ENCODE measurements around the gene PCYT2. TPM values are rescaled to one million over a fixed set of nuclear protein-coding genes. Genes with fewer than 3 reads are reported as not detected.
A peak's percentile ranks its signal among the peaks of the same experiment; 100 is the strongest.

Gene PCYT2
- total and polyA plus RNA-seq, 4 donors, result 31.4 to 67.4 (median 49.6) TPM

- H3K4me1 ChIP-seq (ENCODE audit: control insufficient read depth, insufficient read depth, low read length), result peaks cover 33% of the 10 kb centered on the region
- H3K27me3 ChIP-seq (ENCODE audit: control insufficient read depth, insufficient read depth, low read length), result no peaks in the 10 kb centered on the region
- no peak overlapping the region for H3K27ac ChIP-seq (ENCODE audit: low read depth, low read length)
- no peak for DNase-seq (ENCODE audit: low read depth in 4 of 6, low spot score in 6 of 6)
- no peak overlapping the region for H3K4me3 ChIP-seq (ENCODE audit: low read depth, low read length)
- 95% methylated on average over 25 of the region's 32 CpGs for WGBS (ENCODE audit: insufficient coverage)
- no peaks in the 10 kb centered on the region for H3K9me3 ChIP-seq (ENCODE audit: control insufficient read depth, insufficient read depth, low read length)
- H3K36me3 ChIP-seq (ENCODE audit: control insufficient read depth, insufficient read depth, low read length), result peaks cover 62% of the 10 kb centered on the region
These were observed 1.5 kb upstream of the PCYT2 start for GRCh38 chr17:81912441-81913309.

GRCh38 chr17:81911969-81912368 is 770 bp upstream of the PCYT2 start:
- Histone ChIP-seq H3K36me3 (ENCODE audit: control insufficient read depth, insufficient read depth, low read length) (peaks cover 69% of the 10 kb centered on the region), H3K9me3 (ENCODE audit: control insufficient read depth, insufficient read depth, low read length) (no peaks in the 10 kb centered on the region), H3K4me1 (ENCODE audit: control insufficient read depth, insufficient read depth, low read length) (peaks cover 29% of the 10 kb centered on the region), H3K27me3 (ENCODE audit: control insufficient read depth, insufficient read depth, low read length) (no peaks in the 10 kb centered on the region), H3K4me3 (ENCODE audit: low read depth, low read length) (no peak overlapping the region), H3K27ac (ENCODE audit: low read depth, low read length) (peak overlapping the region; percentile 42)
- no peak for DNase-seq (ENCODE audit: low read depth in 4 of 6, low spot score in 6 of 6)
- WGBS (ENCODE audit: insufficient coverage), result 89% methylated on average over 16 of the region's 19 CpGs

- WGBS (ENCODE audit: insufficient coverage), result 0% methylated on average over 55 of the region's 55 CpGs
- H3K27ac ChIP-seq (ENCODE audit: low read depth, low read length), result no peak overlapping the region
- peaks cover 24% of the 10 kb centered on the region for H3K4me1 ChIP-seq (ENCODE audit: control insufficient read depth, insufficient read depth, low read length)
- peak overlapping the region; percentile 59 for H3K4me3 ChIP-seq (ENCODE audit: low read depth, low read length)
- no peaks in the 10 kb centered on the region for H3K9me3 ChIP-seq (ENCODE audit: control insufficient read depth, insufficient read depth, low read length)
- peak in 1 of 6 donors; percentile 11 for DNase-seq (ENCODE audit: low read depth in 4 of 6, low spot score in 6 of 6)
- peaks cover 80% of the 10 kb centered on the region for H3K36me3 ChIP-seq (ENCODE audit: control insufficient read depth, insufficient read depth, low read length)
- H3K27me3 ChIP-seq (ENCODE audit: control insufficient read depth, insufficient read depth, low read length), result no peaks in the 10 kb centered on the region
These were observed 341 bp downstream of the PCYT2 start for GRCh38 chr17:81910840-81911276.

GRCh38 chr17:81909966-81910839 is 996 bp downstream of the PCYT2 start:
- DNase-seq (ENCODE audit: low read depth in 4 of 6, low spot score in 6 of 6), result no peak
- Histone ChIP-seq H3K27ac (ENCODE audit: low read depth, low read length) (no peak overlapping the region), H3K4me3 (ENCODE audit: low read depth, low read length) (peak overlapping the region; percentile 59), H3K27me3 (ENCODE audit: control insufficient read depth, insufficient read depth, low read length) (no peaks in the 10 kb centered on the region), H3K9me3 (ENCODE audit: control insufficient read depth, insufficient read depth, low read length) (no peaks in the 10 kb centered on the region), H3K4me1 (ENCODE audit: control insufficient read depth, insufficient read depth, low read length) (peaks cover 24% of the 10 kb centered on the region), H3K36me3 (ENCODE audit: control insufficient read depth, insufficient read depth, low read length) (peaks cover 80% of the 10 kb centered on the region)
- 32% methylated on average over 21 of the region's 23 CpGs for WGBS (ENCODE audit: insufficient coverage)

- Histone ChIP-seq H3K27ac (ENCODE audit: low read depth, low read length) (no peak overlapping the region), H3K4me3 (ENCODE audit: low read depth, low read length) (no peak overlapping the region), H3K4me1 (ENCODE audit: control insufficient read depth, insufficient read depth, low read length) (peaks cover 24% of the 10 kb centered on the region), H3K27me3 (ENCODE audit: control insufficient read depth, insufficient read depth, low read length) (no peaks in the 10 kb centered on the region), H3K9me3 (ENCODE audit: control insufficient read depth, insufficient read depth, low read length) (no peaks in the 10 kb centered on the region), H3K36me3 (ENCODE audit: control insufficient read depth, insufficient read depth, low read length) (peaks cover 80% of the 10 kb centered on the region)
- 90% methylated on average over 12 of the region's 12 CpGs for WGBS (ENCODE audit: insufficient coverage)
- no peak for DNase-seq (ENCODE audit: low read depth in 4 of 6, low spot score in 6 of 6)
These were observed 2.0 kb downstream of the PCYT2 start for GRCh38 chr17:81909231-81909630.

GRCh38 chr17:81908793-81909192 is 2.4 kb downstream of the PCYT2 start:
- Histone ChIP-seq H3K36me3 (ENCODE audit: control insufficient read depth, insufficient read depth, low read length) (peaks cover 80% of the 10 kb centered on the region), H3K9me3 (ENCODE audit: control insufficient read depth, insufficient read depth, low read length) (no peaks in the 10 kb centered on the region)
- 90% methylated on average over 8 of the region's 11 CpGs for WGBS (ENCODE audit: insufficient coverage)

GRCh38 chr17:81907219-81908145 is 3.7 kb downstream of the PCYT2 start:
- 94% methylated on average over 19 of the region's 26 CpGs for WGBS (ENCODE audit: insufficient coverage)

More at GRCh38 chr17:81908793-81909192, 2.4 kb downstream of the PCYT2 start:
- Histone ChIP-seq H3K27ac (ENCODE audit: low read depth, low read length) (no peak overlapping the region), H3K27me3 (ENCODE audit: control insufficient read depth, insufficient read depth, low read length) (no peaks in the 10 kb centered on the region), H3K4me3 (ENCODE audit: low read depth, low read length) (no peak overlapping the region), H3K4me1 (ENCODE audit: control insufficient read depth, insufficient read depth, low read length) (peaks cover 24% of the 10 kb centered on the region)
- DNase-seq (ENCODE audit: low read depth in 4 of 6, low spot score in 6 of 6), result no peak

GRCh38 chr17:81906476-81907218 is 4.6 kb downstream of the PCYT2 start:
- no peak for DNase-seq (ENCODE audit: low read depth in 4 of 6, low spot score in 6 of 6)
- Histone ChIP-seq H3K4me1 (ENCODE audit: control insufficient read depth, insufficient read depth, low read length) (peaks cover 34% of the 10 kb centered on the region), H3K36me3 (ENCODE audit: control insufficient read depth, insufficient read depth, low read length) (peaks cover 73% of the 10 kb centered on the region), H3K4me3 (ENCODE audit: low read depth, low read length) (no peak overlapping the region), H3K27me3 (ENCODE audit: control insufficient read depth, insufficient read depth, low read length) (no peaks in the 10 kb centered on the region), H3K9me3 (ENCODE audit: control insufficient read depth, insufficient read depth, low read length) (no peaks in the 10 kb centered on the region), H3K27ac (ENCODE audit: low read depth, low read length) (no peak overlapping the region)
- 93% methylated on average over 15 of the region's 15 CpGs for WGBS (ENCODE audit: insufficient coverage)

More at GRCh38 chr17:81907219-81908145, 3.7 kb downstream of the PCYT2 start:
- peaks cover 79% of the 10 kb centered on the region for H3K36me3 ChIP-seq (ENCODE audit: control insufficient read depth, insufficient read depth, low read length)
- no peaks in the 10 kb centered on the region for H3K9me3 ChIP-seq (ENCODE audit: control insufficient read depth, insufficient read depth, low read length)
- no peak overlapping the region for H3K4me3 ChIP-seq (ENCODE audit: low read depth, low read length)
- H3K4me1 ChIP-seq (ENCODE audit: control insufficient read depth, insufficient read depth, low read length), result peaks cover 34% of the 10 kb centered on the region
- DNase-seq (ENCODE audit: low read depth in 4 of 6, low spot score in 6 of 6), result no peak
- H3K27me3 ChIP-seq (ENCODE audit: control insufficient read depth, insufficient read depth, low read length), result no peaks in the 10 kb centered on the region
- H3K27ac ChIP-seq (ENCODE audit: low read depth, low read length), result no peak overlapping the region

All from spinal cord (tissue), 10 donors.